ENCODE measurements around the gene ZNF35. TPM values are rescaled to one million over a fixed set of nuclear protein-coding genes. Genes with fewer than 3 reads are reported as not detected.

Gene ZNF35
- 7.7 TPM for polyA plus RNA-seq
- long read RNA-seq, donor 1, partial matches to known transcripts = 0 of 1 reads
- long read RNA-seq, donor 1, other reads (novel, unspliced or antisense) = 0 of 1 reads
- long read RNA-seq, donor 2, partial matches to known transcripts = 0 of 2 reads
- long read RNA-seq, donor 2, other reads (novel, unspliced or antisense) = 0 of 2 reads
- long read RNA-seq, donor 3 = 0 reads
- long read RNA-seq, donor 4 = 0 reads
- long read RNA-seq, donor 5, partial matches to known transcripts = 0 of 1 reads
- long read RNA-seq, donor 5, other reads (novel, unspliced or antisense) = 0 of 1 reads
- long read RNA-seq, donor 6, partial matches to known transcripts = 0 of 4 reads
- long read RNA-seq, donor 6, other reads (novel, unspliced or antisense) = 0 of 4 reads
- long read RNA-seq, donor 7 = 0 reads
- long read RNA-seq, donor 8 = 0 reads
- long read RNA-seq, donor 9, partial matches to known transcripts = 0 of 3 reads
- long read RNA-seq, donor 9, other reads (novel, unspliced or antisense) = 0 of 3 reads
- long read RNA-seq, donor 10, partial matches to known transcripts = 0 of 1 reads
- long read RNA-seq, donor 10, other reads (novel, unspliced or antisense) = 0 of 1 reads
- long read RNA-seq, donor 11 = 0 reads

DNA sequence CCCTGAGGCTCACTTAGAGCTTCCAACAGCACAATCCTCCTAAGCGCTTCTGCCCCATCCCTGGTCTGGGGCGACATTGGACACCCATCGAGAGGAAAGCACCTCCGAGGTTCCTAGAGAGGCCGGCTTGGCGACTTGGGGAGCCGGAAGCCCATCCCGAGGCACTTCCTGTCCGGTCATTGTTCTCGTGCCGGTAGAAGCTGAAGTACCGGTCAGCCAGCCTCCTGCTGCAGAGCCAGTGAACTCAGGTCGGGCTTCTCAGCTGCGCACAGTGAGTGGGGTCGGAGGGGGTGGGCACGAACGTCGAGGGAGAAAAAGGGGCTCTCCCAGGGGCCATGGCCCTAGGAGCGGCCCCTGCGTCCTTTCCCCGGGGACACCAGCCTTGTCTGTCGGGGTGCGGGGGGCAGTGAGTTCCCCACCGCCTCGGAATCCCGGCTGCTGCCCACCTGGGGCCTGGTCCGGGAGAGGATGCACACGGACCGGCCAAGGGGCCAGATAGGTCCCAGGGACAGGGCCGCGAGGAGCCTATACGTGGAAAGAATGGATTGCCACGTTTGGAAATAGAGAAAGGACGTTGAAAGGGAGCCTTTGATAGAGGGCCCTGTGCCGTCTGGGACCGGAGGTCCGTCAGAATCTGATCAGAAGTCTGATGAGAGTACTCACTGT lies at the start of gene ZNF35:
Gene ZNF35, plus strand, starts transcription at position 169 of the 666 bp plus-strand sequence. CDS start 2,336 bp downstream, outside the sequence.
- 0% methylated on average over 1 of the region's 37 CpGs for WGBS (ENCODE audit: insufficient coverage, low lambda C conversion rate)
- Histone ChIP-seq H3K9me3 (ENCODE audit: control insufficient read depth, low read depth, low read length) (peaks cover 7% of the 10 kb centered on the region), H3K4me3 (ENCODE audit: low read length) (peak within 1 kb of the TSS; percentile 94), H3K36me3 (ENCODE audit: control insufficient read depth, insufficient read depth, low read length) (peaks cover 30% of the 10 kb centered on the region), H3K27me3 (ENCODE audit: control insufficient read depth, insufficient read depth, low read length) (no peaks in the 10 kb centered on the region), H3K4me1 (ENCODE audit: control insufficient read depth, insufficient read depth, low read length) (no peaks in the 10 kb centered on the region), H3K27ac (ENCODE audit: low read length) (peak within 1 kb of the TSS; percentile 20)
- DNase-seq = peak; percentile 65 to 85

DNA sequence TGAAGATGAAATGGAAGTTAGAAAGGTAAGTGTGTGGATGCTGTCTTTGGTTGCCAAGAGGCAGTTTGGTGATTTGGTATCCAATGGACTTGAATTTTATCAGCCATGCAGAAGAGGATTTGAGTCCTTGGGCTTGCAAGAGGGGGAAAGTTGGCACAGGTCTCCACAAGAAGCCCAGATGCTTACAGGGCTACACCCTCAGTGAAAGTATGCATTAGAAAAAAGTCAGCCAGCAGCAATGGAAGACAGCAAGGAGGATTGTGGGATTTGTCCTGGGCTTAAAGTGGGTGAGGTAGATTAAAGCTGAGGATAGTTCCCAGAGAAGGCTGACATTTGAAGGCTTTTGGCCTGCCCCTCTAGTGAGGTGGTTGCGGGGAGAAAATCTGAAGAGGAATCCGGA lies 46.8 kb upstream of the ZNF35 start:
- Histone ChIP-seq H3K4me3 (ENCODE audit: low read length) (no peak overlapping the region), H3K9me3 (ENCODE audit: control insufficient read depth, low read depth, low read length) (peaks cover 15% of the 10 kb centered on the region), H3K27me3 (ENCODE audit: control insufficient read depth, insufficient read depth, low read length) (no peaks in the 10 kb centered on the region), H3K4me1 (ENCODE audit: control insufficient read depth, insufficient read depth, low read length) (no peaks in the 10 kb centered on the region), H3K36me3 (ENCODE audit: control insufficient read depth, insufficient read depth, low read length) (no peaks in the 10 kb centered on the region), H3K27ac (ENCODE audit: low read length) (no peak overlapping the region)
- DNase-seq = no peak
- WGBS (ENCODE audit: insufficient coverage, low lambda C conversion rate) = 100% methylated on average over 2 of the region's 2 CpGs

DNA sequence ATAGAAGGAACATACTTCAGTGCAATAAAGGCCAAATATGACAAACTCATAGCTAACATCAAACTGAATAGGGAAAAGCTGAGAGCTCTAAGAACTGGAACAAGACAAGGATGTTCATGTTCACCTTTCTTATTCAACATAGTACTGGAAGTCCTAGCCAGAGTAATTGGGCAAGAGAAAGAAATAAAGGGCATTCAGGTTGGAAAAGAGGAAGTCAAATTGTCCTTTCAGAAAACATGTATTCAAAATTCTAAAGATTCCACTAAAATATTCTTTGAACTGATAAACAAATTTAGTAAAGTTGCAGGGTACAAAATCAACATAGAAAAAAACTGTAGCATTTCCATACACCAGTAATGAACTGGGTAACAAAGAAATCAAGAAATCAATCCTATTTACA lies 35.9 kb upstream of the ZNF35 start:
- DNase-seq = no peak
- peaks cover 17% of the 10 kb centered on the region for H3K9me3 ChIP-seq (ENCODE audit: control insufficient read depth, low read depth, low read length)
- H3K4me1 ChIP-seq (ENCODE audit: control insufficient read depth, insufficient read depth, low read length) = no peaks in the 10 kb centered on the region
- H3K36me3 ChIP-seq (ENCODE audit: control insufficient read depth, insufficient read depth, low read length) = no peaks in the 10 kb centered on the region
- H3K27me3 ChIP-seq (ENCODE audit: control insufficient read depth, insufficient read depth, low read length) = no peaks in the 10 kb centered on the region
- no peak overlapping the region for H3K27ac ChIP-seq (ENCODE audit: low read length)
- H3K4me3 ChIP-seq (ENCODE audit: low read length) = no peak overlapping the region

DNA sequence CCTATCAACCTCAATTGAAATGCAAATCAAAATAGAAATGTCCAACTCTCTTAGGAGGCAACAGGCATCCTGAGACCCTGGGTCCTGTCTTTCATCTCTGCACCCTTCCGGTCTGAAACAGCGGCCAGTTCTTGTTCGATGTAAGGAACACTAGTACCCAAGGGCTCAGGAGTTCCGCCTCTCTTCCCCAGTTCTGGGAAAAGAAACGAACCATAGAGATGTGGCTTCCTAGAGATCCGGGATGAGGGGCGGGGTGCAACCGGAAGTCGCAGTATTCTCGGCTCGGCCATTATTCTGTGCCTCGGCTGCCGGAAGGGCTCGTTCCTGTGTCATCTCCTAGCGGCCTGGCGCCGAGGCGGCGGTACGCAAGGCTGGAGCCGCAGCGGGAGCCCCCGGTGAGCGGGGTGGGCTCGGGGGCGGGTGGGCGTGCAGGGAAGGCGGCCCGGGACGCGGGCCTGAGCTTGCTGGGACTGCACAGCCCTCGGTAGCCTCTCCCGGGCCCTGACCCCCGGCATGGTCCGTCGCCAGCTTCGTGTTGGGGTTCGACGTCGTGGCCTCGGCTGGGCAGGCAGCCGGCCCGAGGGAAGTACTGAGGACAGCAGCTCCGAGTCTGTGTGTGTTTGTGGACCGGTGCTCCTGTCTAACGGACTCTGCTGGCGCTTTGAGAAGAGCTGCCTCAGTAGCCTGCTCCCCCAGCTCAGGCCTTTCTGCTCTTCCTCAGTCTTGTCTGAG lies 23.6 kb upstream of the ZNF35 start, which contains the start of gene ZNF197:
Gene ZNF197, plus strand, starts transcription at position 288 of the 732 bp plus-strand sequence. CDS start 4,119 bp downstream, outside the sequence.
- peaks cover 8% of the 10 kb centered on the region for H3K36me3 ChIP-seq (ENCODE audit: control insufficient read depth, insufficient read depth, low read length)
- H3K4me1 ChIP-seq (ENCODE audit: control insufficient read depth, insufficient read depth, low read length) = peaks cover 5% of the 10 kb centered on the region
- peak within 1 kb of the TSS; percentile 77 for H3K27ac ChIP-seq (ENCODE audit: low read length)
- peak; percentile 85 to 93 for DNase-seq
- no CpG with 5 or more reads among the region's 47 CpGs for WGBS (ENCODE audit: insufficient coverage, low lambda C conversion rate)
- H3K27me3 ChIP-seq (ENCODE audit: control insufficient read depth, insufficient read depth, low read length) = no peaks in the 10 kb centered on the region
- H3K4me3 ChIP-seq (ENCODE audit: low read length) = peak within 1 kb of the TSS; percentile 72
- H3K9me3 ChIP-seq (ENCODE audit: control insufficient read depth, low read depth, low read length) = no peaks in the 10 kb centered on the region

DNA sequence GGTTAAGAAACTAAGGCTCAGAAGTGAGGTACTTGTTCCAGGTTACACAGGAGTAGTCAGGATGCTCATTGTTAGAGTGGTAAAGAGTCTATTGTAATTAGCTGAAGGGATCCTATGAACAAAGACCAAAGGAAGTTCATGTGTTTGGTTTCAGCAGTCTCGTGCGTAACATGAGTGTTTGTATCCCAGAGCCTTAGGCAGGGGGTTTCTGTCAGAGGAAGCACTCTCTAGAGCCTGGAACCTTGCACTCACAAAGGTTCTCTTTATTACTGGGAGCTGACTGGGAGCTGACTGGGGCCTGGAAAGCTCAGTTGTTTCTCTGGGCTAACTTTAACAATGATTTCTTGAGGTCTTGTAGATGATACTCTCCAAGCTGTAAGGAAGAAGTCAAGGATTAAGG lies 19.8 kb upstream of the ZNF35 start:
- DNase-seq = no peak
- no peak overlapping the region for H3K4me3 ChIP-seq (ENCODE audit: low read length)
- H3K27me3 ChIP-seq (ENCODE audit: control insufficient read depth, insufficient read depth, low read length) = no peaks in the 10 kb centered on the region
- H3K36me3 ChIP-seq (ENCODE audit: control insufficient read depth, insufficient read depth, low read length) = peaks cover 35% of the 10 kb centered on the region
- no peak overlapping the region for H3K27ac ChIP-seq (ENCODE audit: low read length)
- H3K4me1 ChIP-seq (ENCODE audit: control insufficient read depth, insufficient read depth, low read length) = peaks cover 5% of the 10 kb centered on the region
- H3K9me3 ChIP-seq (ENCODE audit: control insufficient read depth, low read depth, low read length) = no peaks in the 10 kb centered on the region
- no CpG with 5 or more reads among the region's 2 CpGs for WGBS (ENCODE audit: insufficient coverage, low lambda C conversion rate)

DNA sequence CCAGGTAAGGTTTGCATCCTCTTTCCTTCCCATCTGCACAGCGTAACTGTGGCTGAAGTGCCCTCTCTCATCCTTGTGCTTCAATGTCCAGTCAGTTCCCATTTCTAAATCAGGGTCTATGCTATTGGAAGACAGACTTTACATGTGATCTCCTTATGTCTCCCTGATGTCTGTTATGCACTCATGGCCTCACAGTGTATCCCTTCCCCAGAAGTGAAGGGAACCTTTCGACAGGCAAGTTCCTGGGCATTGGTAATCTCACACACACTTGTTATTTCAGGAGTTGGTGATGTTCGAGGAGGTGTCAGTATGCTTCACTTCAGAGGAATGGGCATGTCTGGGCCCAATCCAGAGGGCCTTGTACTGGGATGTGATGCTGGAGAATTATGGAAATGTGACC lies 16.3 kb upstream of the ZNF35 start:
- Histone ChIP-seq H3K4me3 (ENCODE audit: low read length) (no peak overlapping the region), H3K27ac (ENCODE audit: low read length) (no peak overlapping the region), H3K4me1 (ENCODE audit: control insufficient read depth, insufficient read depth, low read length) (no peaks in the 10 kb centered on the region), H3K27me3 (ENCODE audit: control insufficient read depth, insufficient read depth, low read length) (no peaks in the 10 kb centered on the region), H3K36me3 (ENCODE audit: control insufficient read depth, insufficient read depth, low read length) (peaks cover 54% of the 10 kb centered on the region), H3K9me3 (ENCODE audit: control insufficient read depth, low read depth, low read length) (peaks cover 8% of the 10 kb centered on the region)
- no CpG with 5 or more reads among the region's 3 CpGs for WGBS (ENCODE audit: insufficient coverage, low lambda C conversion rate)
- no peak for DNase-seq

DNA sequence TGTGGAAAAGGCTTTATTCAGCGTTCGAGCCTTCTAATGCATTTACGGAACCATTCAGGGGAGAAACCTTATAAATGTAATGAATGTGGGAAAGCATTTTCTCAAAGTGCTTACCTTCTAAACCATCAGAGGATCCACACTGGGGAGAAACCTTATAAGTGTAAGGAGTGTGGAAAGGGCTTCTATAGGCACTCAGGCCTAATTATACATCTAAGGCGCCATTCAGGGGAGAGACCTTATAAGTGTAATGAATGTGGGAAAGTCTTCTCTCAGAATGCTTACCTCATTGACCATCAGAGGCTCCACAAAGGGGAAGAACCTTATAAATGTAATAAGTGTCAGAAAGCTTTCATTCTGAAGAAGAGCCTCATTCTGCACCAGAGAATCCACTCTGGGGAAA lies 6.2 kb upstream of the ZNF35 start:
- Histone ChIP-seq H3K27ac (ENCODE audit: low read length) (no peak overlapping the region), H3K27me3 (ENCODE audit: control insufficient read depth, insufficient read depth, low read length) (no peaks in the 10 kb centered on the region), H3K36me3 (ENCODE audit: control insufficient read depth, insufficient read depth, low read length) (peaks cover 43% of the 10 kb centered on the region), H3K4me3 (ENCODE audit: low read length) (no peak overlapping the region), H3K9me3 (ENCODE audit: control insufficient read depth, low read depth, low read length) (peaks cover 47% of the 10 kb centered on the region), H3K4me1 (ENCODE audit: control insufficient read depth, insufficient read depth, low read length) (no peaks in the 10 kb centered on the region)
- no peak for DNase-seq
- WGBS (ENCODE audit: insufficient coverage, low lambda C conversion rate) = no CpG with 5 or more reads among the region's 4 CpGs

DNA sequence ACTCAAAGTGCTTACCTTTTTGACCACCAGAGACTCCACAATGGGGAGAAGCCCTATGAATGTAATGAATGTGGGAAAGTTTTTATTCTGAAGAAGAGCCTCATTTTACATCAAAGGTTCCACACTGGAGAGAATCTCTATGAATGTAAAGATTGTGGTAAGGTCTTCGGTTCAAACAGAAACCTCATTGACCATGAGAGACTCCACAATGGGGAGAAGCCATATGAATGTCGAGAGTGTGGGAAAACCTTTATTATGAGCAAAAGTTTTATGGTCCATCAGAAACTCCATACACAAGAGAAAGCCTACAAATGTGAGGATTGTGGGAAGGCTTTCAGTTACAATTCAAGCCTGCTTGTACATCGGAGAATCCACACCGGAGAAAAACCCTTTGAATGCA lies 5.5 kb upstream of the ZNF35 start:
- WGBS (ENCODE audit: insufficient coverage, low lambda C conversion rate) = 100% methylated on average over 2 of the region's 4 CpGs

DNA sequence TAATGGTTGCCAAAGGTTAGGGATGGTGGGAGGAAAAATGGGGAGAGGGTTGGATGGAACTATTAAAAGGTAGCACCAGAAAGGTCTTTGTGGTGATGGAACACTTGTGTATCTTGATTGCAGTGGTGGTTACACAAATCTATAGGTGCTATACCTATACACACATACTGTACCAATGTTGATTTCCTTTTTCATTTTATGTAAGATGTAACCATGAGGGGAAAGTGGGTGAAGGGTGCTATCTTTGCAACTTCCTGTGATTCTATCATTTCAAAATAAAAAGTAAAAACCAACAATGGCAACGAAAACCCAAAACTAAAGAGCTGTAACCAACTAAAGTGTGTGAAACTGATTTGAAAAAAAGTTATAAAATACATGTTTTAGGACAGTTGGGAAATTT lies 761 bp upstream of the ZNF35 start:
- Histone ChIP-seq H3K4me3 (ENCODE audit: low read length) (no peak overlapping the region), H3K27me3 (ENCODE audit: control insufficient read depth, insufficient read depth, low read length) (no peaks in the 10 kb centered on the region), H3K4me1 (ENCODE audit: control insufficient read depth, insufficient read depth, low read length) (no peaks in the 10 kb centered on the region), H3K27ac (ENCODE audit: low read length) (no peak overlapping the region), H3K36me3 (ENCODE audit: control insufficient read depth, insufficient read depth, low read length) (peaks cover 28% of the 10 kb centered on the region), H3K9me3 (ENCODE audit: control insufficient read depth, low read depth, low read length) (peaks cover 14% of the 10 kb centered on the region)
- DNase-seq = no peak
- 90% methylated on average over 1 of the region's 1 CpG for WGBS (ENCODE audit: insufficient coverage, low lambda C conversion rate)

More for the DNA sequence above, 5.5 kb upstream of the ZNF35 start:
- no peak for DNase-seq
- Histone ChIP-seq H3K27ac (ENCODE audit: low read length) (no peak overlapping the region), H3K4me1 (ENCODE audit: control insufficient read depth, insufficient read depth, low read length) (no peaks in the 10 kb centered on the region), H3K36me3 (ENCODE audit: control insufficient read depth, insufficient read depth, low read length) (peaks cover 41% of the 10 kb centered on the region), H3K27me3 (ENCODE audit: control insufficient read depth, insufficient read depth, low read length) (no peaks in the 10 kb centered on the region), H3K4me3 (ENCODE audit: low read length) (no peak overlapping the region), H3K9me3 (ENCODE audit: control insufficient read depth, low read depth, low read length) (peaks cover 47% of the 10 kb centered on the region)

DNA sequence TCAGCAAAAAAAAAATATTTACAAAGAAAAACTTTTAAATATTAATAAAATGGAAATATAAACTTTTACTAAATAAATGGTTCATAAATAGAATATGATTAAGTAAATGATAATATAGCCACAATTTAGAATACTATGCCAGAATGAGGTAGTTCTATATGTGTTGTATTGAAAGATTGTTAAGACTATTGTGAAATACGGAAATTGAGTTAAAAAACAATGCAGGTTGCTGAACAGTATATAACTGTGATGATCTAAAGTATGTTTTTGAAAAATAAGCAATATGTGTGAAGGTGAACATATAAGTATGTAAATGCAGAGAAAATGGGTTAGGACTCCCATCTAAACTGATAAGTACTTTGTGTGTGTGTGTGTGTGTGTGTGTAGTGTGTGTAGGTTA lies 1.2 kb downstream of the ZNF35 start:
- Histone ChIP-seq H3K9me3 (ENCODE audit: control insufficient read depth, low read depth, low read length) (no peaks in the 10 kb centered on the region), H3K36me3 (ENCODE audit: control insufficient read depth, insufficient read depth, low read length) (peaks cover 36% of the 10 kb centered on the region), H3K4me3 (ENCODE audit: low read length) (no peak overlapping the region), H3K27me3 (ENCODE audit: control insufficient read depth, insufficient read depth, low read length) (no peaks in the 10 kb centered on the region), H3K4me1 (ENCODE audit: control insufficient read depth, insufficient read depth, low read length) (no peaks in the 10 kb centered on the region), H3K27ac (ENCODE audit: low read length) (no peak overlapping the region)
- WGBS (ENCODE audit: insufficient coverage, low lambda C conversion rate) = 94% methylated on average over 1 of the region's 1 CpG
- DNase-seq = no peak

All from large intestine (tissue), 12 donors.